ENCODE measurements around the gene ATP2B2. TPM values are rescaled to one million over a fixed set of nuclear protein-coding genes. Genes with fewer than 3 reads are reported as not detected.

The ATP2B2 gene
- total RNA-seq, 1 donor from 2014 or later = 0.13 TPM

- H3K4me3 Mint-ChIP-seq (ENCODE audit: unreplicated experiment) = no peak overlapping the region
- H3K27ac Mint-ChIP-seq (ENCODE audit: unreplicated experiment) = no peak overlapping the region
- no peak for TF ChIP-seq CTCF (IDR thresholded peaks at IDR 0.05)
- no peak for DNase-seq (ENCODE audit: extremely low spot score, unreplicated experiment)
- H3K27me3 Mint-ChIP-seq (ENCODE audit: unreplicated experiment) = peaks cover 2% of the 10 kb centered on the region
- no peaks in the 10 kb centered on the region for H3K36me3 Mint-ChIP-seq (ENCODE audit: unreplicated experiment)
- peaks cover 20% of the 10 kb centered on the region for H3K4me1 Mint-ChIP-seq (ENCODE audit: unreplicated experiment)
- peaks cover 3% of the 10 kb centered on the region for H3K9me3 Mint-ChIP-seq (ENCODE audit: unreplicated experiment)
Observed at GRCh38 chr3:10365316-10365715, 140.1 kb downstream of the ATP2B2 start.

GRCh38 chr3:10364806-10365205 is 140.6 kb downstream of the ATP2B2 start:
- Mint-ChIP-seq H3K27me3 (ENCODE audit: unreplicated experiment) (peaks cover 2% of the 10 kb centered on the region), H3K36me3 (ENCODE audit: unreplicated experiment) (no peaks in the 10 kb centered on the region), H3K4me3 (ENCODE audit: unreplicated experiment) (no peak overlapping the region), H3K4me1 (ENCODE audit: unreplicated experiment) (peaks cover 20% of the 10 kb centered on the region), H3K9me3 (ENCODE audit: unreplicated experiment) (peaks cover 3% of the 10 kb centered on the region), H3K27ac (ENCODE audit: unreplicated experiment) (no peak overlapping the region)
- no peak for DNase-seq (ENCODE audit: extremely low spot score, unreplicated experiment)
- TF ChIP-seq CTCF (IDR thresholded peaks at IDR 0.05) = no peak

- Mint-ChIP-seq H3K4me3 (ENCODE audit: unreplicated experiment) (no peak overlapping the region), H3K27ac (ENCODE audit: unreplicated experiment) (no peak overlapping the region), H3K36me3 (ENCODE audit: unreplicated experiment) (no peaks in the 10 kb centered on the region), H3K27me3 (ENCODE audit: unreplicated experiment) (peaks cover 2% of the 10 kb centered on the region), H3K4me1 (ENCODE audit: unreplicated experiment) (peaks cover 20% of the 10 kb centered on the region), H3K9me3 (ENCODE audit: unreplicated experiment) (peaks cover 3% of the 10 kb centered on the region)
- TF ChIP-seq CTCF (IDR thresholded peaks at IDR 0.05) = no peak
- no peak for DNase-seq (ENCODE audit: extremely low spot score, unreplicated experiment)
Observed at GRCh38 chr3:10363935-10364334, 141.5 kb downstream of the ATP2B2 start.

- DNase-seq (ENCODE audit: extremely low spot score, unreplicated experiment) = no peak
- TF ChIP-seq CTCF (IDR thresholded peaks at IDR 0.05) = no peak
- H3K4me1 Mint-ChIP-seq (ENCODE audit: unreplicated experiment) = peaks cover 16% of the 10 kb centered on the region
- peaks cover 3% of the 10 kb centered on the region for H3K9me3 Mint-ChIP-seq (ENCODE audit: unreplicated experiment)
- peaks cover 2% of the 10 kb centered on the region for H3K27me3 Mint-ChIP-seq (ENCODE audit: unreplicated experiment)
- H3K27ac Mint-ChIP-seq (ENCODE audit: unreplicated experiment) = no peak overlapping the region
- H3K4me3 Mint-ChIP-seq (ENCODE audit: unreplicated experiment) = no peak overlapping the region
- H3K36me3 Mint-ChIP-seq (ENCODE audit: unreplicated experiment) = no peaks in the 10 kb centered on the region
Observed at GRCh38 chr3:10361375-10361774, 144.0 kb downstream of the ATP2B2 start.

GRCh38 chr3:10360478-10360877 is 144.9 kb downstream of the ATP2B2 start:
- Mint-ChIP-seq H3K4me1 (ENCODE audit: unreplicated experiment) (peaks cover 12% of the 10 kb centered on the region), H3K9me3 (ENCODE audit: unreplicated experiment) (peaks cover 3% of the 10 kb centered on the region), H3K27ac (ENCODE audit: unreplicated experiment) (no peak overlapping the region), H3K27me3 (ENCODE audit: unreplicated experiment) (peaks cover 2% of the 10 kb centered on the region), H3K4me3 (ENCODE audit: unreplicated experiment) (no peak overlapping the region), H3K36me3 (ENCODE audit: unreplicated experiment) (no peaks in the 10 kb centered on the region)
- DNase-seq (ENCODE audit: extremely low spot score, unreplicated experiment) = no peak
- no peak for TF ChIP-seq CTCF (IDR thresholded peaks at IDR 0.05)
